ENCODE measurements around the gene PLEKHH1.
A peak's percentile ranks its signal among the peaks of the same experiment; 100 is the strongest.

Gene PLEKHH1

GRCh38 chr14:67497216-67497615, 35.9 kb upstream of the PLEKHH1 start:
- TF ChIP-seq GATA2 (IDR thresholded peaks at IDR 0.05; ENCODE audit: low read depth, low read length) (no peak), GATA3 (IDR thresholded peaks at IDR 0.05; ENCODE audit: low read depth, low read length) (no peak)

GRCh38 chr14:67497716-67498115, 35.4 kb upstream of the PLEKHH1 start:
- TF ChIP-seq GATA2 (IDR thresholded peaks at IDR 0.05; ENCODE audit: low read depth, low read length) = no peak

- TF ChIP-seq GATA2 (IDR thresholded peaks at IDR 0.05; ENCODE audit: low read depth, low read length) (no peak), GATA3 (IDR thresholded peaks at IDR 0.05; ENCODE audit: low read depth, low read length) (no peak)
Measured at GRCh38 chr14:67500981-67501380, 32.1 kb upstream of the PLEKHH1 start.

- TF ChIP-seq GATA2 (IDR thresholded peaks at IDR 0.05; ENCODE audit: low read depth, low read length) = no peak
- no peak for TF ChIP-seq GATA3 (IDR thresholded peaks at IDR 0.05; ENCODE audit: low read depth, low read length)
Measured at GRCh38 chr14:67501670-67502069, 31.4 kb upstream of the PLEKHH1 start.

- TF ChIP-seq GATA3 (IDR thresholded peaks at IDR 0.05; ENCODE audit: low read depth, low read length) = no peak
- no peak for TF ChIP-seq GATA2 (IDR thresholded peaks at IDR 0.05; ENCODE audit: low read depth, low read length)
Measured at GRCh38 chr14:67502867-67503266, 30.2 kb upstream of the PLEKHH1 start.

- no peak for TF ChIP-seq GATA3 (IDR thresholded peaks at IDR 0.05; ENCODE audit: low read depth, low read length)
- no peak for TF ChIP-seq GATA2 (IDR thresholded peaks at IDR 0.05; ENCODE audit: low read depth, low read length)
Measured at GRCh38 chr14:67503331-67503730, 29.8 kb upstream of the PLEKHH1 start.

- TF ChIP-seq GATA2 (IDR thresholded peaks at IDR 0.05; ENCODE audit: low read depth, low read length) = no peak
- no peak for TF ChIP-seq GATA3 (IDR thresholded peaks at IDR 0.05; ENCODE audit: low read depth, low read length)
Measured at GRCh38 chr14:67505254-67505653, 27.8 kb upstream of the PLEKHH1 start.

- TF ChIP-seq GATA2 (IDR thresholded peaks at IDR 0.05; ENCODE audit: low read depth, low read length) = no peak
Measured at GRCh38 chr14:67508956-67509355, 24.1 kb upstream of the PLEKHH1 start.

- no peak for TF ChIP-seq GATA2 (IDR thresholded peaks at IDR 0.05; ENCODE audit: low read depth, low read length)
- no peak for TF ChIP-seq GATA3 (IDR thresholded peaks at IDR 0.05; ENCODE audit: low read depth, low read length)
Measured at GRCh38 chr14:67510121-67510520, 23.0 kb upstream of the PLEKHH1 start.

GRCh38 chr14:67510836-67511235, 22.3 kb upstream of the PLEKHH1 start:
- TF ChIP-seq GATA2 (IDR thresholded peaks at IDR 0.05; ENCODE audit: low read depth, low read length) = no peak
- TF ChIP-seq GATA3 (IDR thresholded peaks at IDR 0.05; ENCODE audit: low read depth, low read length) = no peak

GRCh38 chr14:67512463-67513310, 20.4 kb upstream of the PLEKHH1 start:
- TF ChIP-seq GATA3 (IDR thresholded peaks at IDR 0.05; ENCODE audit: low read depth, low read length) (no peak), GATA2 (IDR thresholded peaks at IDR 0.05; ENCODE audit: low read depth, low read length) (no peak)

- no peak for TF ChIP-seq GATA3 (IDR thresholded peaks at IDR 0.05; ENCODE audit: low read depth, low read length)
- TF ChIP-seq GATA2 (IDR thresholded peaks at IDR 0.05; ENCODE audit: low read depth, low read length) = no peak
Measured at GRCh38 chr14:67513631-67514108, 19.4 kb upstream of the PLEKHH1 start.

GRCh38 chr14:67514203-67514607, 18.9 kb upstream of the PLEKHH1 start:
- TF ChIP-seq GATA2 (IDR thresholded peaks at IDR 0.05; ENCODE audit: low read depth, low read length) (no peak), GATA3 (IDR thresholded peaks at IDR 0.05; ENCODE audit: low read depth, low read length) (no peak)

- peak; percentile 76 for TF ChIP-seq GATA2 (IDR thresholded peaks at IDR 0.05; ENCODE audit: low read depth, low read length)
- no peak for TF ChIP-seq GATA3 (IDR thresholded peaks at IDR 0.05; ENCODE audit: low read depth, low read length)
Measured at GRCh38 chr14:67514650-67515385, 18.3 kb upstream of the PLEKHH1 start.
